HG03139 (cell line): Measurements from ENCODE around the gene THSD7B.
"Not testable (repeated sequence)": the region's sequence is repeated elsewhere in the genome, so short reads cannot be mapped to it uniquely, and the experiment has no call there.

Source experiments
- ATAC-seq: cut with Tn5 transposase; IDR thresholded peaks from one replicate; pipeline ENCODE4 v1.9.1; 2021; ENCODE audit not compliant: unreplicated experiment

Gene THSD7B

DNA sequence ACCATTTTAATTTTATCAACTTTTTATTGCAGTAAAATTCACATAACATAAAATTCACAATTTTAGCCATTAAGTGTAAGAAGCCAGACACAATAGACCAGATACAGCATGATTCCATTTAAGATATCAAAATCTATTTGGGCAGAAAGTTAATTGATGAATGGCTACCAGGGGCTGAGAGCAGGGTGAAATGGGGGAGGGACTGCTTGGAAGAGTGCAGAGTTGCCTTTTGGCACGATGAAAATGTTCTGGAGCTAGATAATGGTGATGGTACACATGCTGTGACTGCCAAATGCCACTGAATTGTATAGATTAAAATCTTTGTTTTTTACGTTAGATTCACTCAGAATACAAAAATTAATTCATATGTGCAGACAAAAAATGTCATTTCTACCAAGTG, 909.6 kb downstream of the THSD7B start:
- ATAC-seq = no peak

DNA sequence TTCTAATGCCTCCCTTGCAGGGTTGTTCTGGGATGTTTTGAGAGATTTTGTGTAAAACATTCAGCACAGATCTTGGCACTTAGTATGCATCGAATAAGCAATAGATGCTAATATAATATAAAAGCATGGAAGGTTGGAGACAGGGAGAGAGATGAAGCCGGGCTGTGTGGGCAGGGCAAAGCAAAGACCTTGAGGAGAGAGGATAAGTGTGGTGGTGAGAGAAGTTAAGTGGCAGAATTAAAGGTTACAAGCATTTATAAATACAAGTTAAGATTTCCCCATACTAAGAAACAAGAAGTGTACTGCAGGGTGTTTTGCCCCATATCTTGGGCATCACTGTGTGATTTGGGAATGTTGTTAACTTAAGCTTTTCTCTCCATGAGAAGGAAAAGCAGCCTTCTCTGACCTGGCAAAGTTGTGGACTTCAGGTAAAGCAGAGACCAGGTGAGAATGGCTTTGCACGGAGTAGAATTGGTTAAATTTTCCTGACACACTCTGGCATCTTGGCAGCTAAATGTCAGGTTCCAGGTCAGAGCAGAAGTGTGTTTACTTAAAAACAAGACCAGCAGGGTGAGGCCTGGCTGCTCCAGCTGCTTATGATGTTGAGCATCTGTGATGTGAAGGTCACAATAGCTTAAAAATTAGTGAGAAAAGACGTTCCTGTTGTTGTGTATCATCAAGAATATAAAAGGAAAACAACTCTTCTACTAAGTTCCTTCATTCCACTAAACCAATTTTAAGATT, 910.4 kb downstream of the THSD7B start:
- ATAC-seq = no peak

DNA sequence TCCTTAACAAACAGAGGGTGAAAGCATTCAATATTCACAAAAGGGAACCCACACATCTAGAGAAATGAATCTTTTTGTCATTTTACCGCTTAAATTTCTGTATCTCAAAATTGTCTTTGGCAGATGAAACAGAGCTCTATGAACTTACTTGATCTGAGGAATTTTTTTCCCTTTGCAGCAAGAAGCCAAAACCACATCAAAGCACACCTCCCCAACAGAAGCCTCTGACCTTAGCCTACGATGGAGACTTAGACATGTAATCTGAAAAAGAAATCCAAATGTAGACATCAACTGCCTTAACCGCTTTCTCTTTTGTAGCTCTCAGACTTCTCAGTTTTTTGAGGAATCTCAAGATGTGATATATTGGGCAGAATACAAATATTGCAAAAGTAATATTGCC, 911.0 kb downstream of the THSD7B start:
- ATAC-seq = no peak

DNA sequence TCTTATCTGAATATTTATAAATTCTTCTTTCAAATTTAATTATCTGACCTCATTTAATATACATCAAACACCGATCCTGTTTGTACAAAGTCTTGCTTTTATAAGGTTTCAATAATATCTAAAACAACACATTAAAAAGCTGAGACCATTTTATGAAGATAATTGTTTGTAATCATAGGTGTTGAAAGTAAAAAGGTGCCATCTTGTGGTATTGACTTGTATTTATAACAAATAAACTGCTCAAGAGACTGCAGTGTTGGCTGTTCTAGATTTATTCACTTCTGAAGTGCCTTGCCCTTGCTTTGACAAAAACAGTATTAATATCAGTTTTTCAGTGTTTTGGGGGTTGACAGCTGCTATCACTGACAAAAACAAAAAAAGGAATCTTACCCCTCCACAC, 912.1 kb downstream of the THSD7B start:
- no peak for ATAC-seq

DNA sequence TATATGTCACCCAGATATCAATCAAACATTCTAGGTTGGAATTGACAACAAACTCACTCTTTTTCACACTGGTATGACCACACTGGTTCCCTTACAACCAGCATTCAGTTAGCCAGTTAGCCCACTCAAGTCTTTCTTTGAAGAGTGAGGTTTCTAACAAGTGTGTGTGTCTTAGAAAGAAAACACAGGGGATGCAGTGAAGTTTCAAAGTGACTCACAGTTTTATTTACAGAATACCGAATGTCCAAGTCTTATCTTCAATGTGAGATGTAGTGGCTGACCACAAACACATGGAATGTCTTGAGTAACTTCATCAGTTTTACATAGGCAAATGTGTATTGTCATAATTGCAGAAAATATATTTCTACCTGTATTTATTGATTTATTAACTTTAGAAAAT, 924.2 kb downstream of the THSD7B start:
- ATAC-seq = no peak

DNA sequence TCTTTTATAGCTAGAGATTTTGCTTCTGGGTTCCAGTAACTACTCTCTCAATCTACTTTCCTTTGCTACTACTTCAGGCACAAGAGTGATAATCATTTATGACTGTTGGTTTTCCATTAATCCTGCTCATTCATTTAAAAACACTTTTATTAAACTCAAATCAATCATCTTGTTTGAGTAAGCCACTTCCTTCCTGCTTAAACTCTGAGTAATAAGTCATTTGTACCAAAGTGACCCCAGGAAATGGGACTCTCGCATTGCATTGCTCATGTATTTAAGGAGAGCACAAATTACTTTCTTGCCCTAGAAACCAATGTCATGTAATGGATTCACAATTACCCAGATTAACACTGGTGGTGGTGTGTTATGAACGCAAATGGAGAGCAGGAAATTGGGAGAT, 928.2 kb downstream of the THSD7B start:
- ATAC-seq = peak; percentile 68

DNA sequence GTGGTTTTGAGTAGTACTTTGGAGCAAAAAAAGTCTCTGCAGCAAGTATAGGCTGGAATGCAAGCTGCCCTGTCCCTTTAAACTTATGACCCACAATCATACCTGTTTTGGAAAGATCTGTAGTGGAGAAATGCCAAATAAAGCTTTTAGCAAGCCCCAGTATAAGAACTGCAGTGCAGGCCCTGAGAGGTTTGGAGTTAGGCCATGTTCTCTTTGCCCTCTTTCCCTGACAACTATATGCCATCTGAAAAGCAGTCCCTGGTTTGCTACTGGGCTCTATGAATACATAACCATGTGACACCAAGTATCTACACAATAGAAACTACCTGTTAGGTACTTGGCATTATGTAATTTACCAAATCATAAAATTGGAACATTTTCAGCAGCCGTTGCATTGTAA, 931.6 kb downstream of the THSD7B start:
- no peak for ATAC-seq

DNA sequence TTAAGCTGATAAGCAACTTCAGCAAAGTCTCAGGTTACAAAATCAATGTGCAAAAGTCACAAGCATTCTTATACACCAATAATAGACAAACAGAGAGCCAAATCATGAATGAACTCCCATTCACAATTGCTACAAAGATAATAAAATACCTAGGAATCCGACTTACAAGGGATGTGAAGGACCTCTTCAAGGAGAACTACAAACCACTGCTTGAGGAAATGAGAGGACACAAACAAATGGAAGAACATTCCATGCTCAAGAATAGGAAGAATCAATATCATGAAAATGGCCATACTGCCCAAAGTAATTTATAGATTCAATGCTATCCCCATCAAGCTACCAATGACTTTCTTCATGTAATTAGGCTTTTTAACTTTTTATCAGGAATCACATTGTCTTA, 934.9 kb downstream of the THSD7B start:
- not testable (repeated sequence) for ATAC-seq

DNA sequence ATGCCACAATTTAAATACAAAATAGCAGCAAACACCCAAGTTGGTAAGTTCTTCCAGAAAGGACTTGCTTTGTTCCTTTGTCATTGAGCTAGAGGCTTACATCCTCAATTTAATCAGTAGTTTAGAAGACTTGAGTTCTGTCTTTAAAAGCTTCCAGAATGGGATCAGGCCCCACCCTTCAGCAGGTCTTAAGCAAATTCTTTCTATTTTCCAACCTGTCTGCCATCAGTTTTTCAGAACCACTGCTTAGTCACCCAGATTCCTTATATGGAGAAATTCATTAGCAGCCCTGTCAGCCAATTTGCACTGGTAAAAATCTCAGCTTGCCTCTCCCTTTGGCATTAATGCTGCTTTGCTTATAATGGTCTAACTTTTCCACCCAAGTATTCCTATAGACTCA, 935.3 kb downstream of the THSD7B start:
- no peak for ATAC-seq

DNA sequence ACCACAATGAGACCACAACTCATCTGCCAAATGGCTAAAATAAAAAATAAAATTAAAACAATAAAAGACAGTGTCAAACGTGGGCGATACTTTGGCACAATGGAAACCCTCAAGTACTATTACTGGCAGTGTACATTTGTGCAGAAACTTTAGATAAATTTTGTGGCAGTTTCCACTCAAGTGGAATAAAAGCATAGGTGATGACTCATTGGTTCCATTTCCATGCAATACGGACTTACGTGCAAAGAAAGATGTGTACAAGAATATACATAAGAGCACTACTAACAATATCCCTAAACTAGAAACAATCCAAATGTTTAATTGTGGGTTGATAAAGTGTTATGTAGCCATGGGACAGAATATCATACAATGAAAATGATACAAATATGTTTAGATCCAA, 940.0 kb downstream of the THSD7B start:
- ATAC-seq = no peak

DNA sequence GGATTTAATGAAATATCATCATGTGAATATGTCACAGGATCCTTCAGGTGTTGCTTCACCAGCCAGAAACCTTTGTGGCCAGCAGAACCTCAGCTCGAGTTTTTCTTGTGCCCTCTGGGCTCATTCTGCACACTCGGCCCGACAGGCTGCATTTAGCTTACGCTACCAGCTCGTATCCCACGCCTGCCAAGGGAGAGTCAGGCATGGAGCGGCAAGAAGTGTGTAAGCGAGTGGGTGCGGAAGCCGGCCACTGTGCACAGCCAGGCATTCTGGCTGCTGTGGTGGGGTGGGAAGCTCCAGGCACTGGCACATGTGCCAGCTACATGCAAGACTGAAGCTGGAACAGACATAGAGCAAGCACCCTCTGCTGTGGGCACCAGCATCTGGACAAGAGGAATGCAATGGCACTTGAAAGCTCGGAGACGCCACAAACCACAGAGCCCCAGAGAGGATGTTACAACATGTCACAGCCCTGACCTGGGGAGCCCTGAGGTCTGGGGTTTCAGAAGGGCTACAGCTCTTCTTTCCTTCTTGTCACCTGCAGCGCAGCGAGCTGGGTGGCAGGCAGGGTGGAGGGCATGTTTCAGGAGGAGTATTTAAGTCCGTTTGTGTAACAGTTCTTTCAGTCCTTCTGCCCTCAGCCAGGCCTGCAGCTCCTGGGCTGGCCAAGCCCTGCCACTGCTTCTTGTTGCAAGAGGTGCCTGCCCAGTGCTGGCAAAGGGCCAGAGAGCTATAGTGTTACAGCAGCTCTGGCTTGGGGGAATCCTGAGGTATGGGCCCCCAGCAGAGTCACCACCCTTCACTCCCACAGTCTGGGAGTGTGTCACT, 941.7 kb downstream of the THSD7B start:
- no peak for ATAC-seq

DNA sequence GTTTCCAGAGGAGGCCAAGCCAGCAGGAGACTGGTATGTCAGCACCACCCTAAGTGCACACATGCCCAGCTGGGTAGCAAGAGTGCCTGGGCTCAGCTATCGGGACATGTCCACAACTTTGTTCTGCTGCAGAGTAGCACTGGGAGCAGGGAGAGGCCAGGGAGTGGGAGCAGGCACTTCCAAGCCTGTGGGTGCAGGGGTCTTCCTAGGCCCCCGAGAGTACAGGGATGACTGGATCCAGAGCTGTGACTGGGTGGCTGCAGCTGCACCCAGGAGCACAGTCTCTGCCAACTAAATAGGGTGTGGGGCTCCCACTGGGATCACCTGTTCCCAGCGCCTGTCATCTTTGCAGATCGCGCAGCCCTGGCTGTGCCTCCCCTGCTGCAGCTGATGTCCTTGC, 943.0 kb downstream of the THSD7B start:
- no peak for ATAC-seq

DNA sequence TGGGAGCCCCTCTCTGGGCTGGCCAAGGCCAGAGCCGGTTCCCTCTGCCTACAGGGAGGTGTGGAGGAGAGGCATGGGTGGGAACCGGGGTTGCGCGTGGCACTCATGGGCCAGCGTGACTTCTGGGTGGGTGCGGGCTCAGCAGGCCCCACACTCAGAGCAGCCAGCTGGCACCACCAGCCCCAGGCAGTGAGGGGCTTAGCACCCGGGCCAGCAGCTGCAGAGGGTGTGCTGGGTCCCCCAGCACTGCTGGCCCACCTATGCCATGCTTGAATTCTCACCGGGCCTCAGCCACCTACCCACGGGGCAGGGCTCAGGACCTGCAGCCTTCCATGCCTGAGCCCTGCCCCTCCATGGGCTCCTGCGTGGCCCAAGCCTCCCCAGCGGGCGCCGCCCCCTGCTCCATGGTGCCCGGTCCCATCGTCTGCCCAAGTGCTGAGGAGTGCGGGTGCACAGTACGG, 950.4 kb downstream of the THSD7B start:
- no peak for ATAC-seq

DNA sequence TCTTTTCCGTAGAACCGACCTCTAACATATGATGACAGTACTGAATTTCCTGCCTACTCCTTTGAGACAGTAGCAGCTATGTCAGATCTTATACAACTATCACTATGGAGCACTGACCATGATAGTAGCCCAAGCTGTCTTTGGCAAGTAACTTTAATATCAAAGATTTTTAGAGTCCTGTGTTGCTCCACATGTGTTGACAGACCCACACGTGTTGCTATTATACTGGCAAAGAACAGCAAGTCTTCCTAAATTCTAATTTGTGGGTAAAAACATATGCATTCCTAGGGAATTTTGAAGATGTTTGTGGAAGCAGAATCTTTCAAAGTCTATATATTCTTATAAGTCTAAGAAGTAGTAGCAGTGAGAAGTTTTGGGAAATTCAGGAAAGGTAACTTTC, 953.4 kb downstream of the THSD7B start:
- ATAC-seq = no peak

DNA sequence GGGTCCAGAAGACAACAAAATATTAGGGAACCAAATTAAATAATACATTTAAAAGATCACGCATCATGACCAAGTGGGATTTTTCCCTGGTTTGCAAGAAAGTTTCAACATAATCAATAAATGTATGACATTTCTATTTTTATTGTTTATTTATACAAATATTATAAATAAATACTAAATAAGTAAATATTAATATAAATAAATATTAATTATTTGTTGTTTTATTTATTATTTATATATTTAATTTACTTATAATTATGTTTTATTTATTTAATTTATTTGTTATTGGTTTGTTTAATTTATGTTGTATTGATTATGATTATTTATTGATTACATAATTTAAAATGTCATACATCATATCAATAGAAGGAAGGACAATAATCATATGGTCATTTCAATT, 956.4 kb downstream of the THSD7B start:
- no peak for ATAC-seq

DNA sequence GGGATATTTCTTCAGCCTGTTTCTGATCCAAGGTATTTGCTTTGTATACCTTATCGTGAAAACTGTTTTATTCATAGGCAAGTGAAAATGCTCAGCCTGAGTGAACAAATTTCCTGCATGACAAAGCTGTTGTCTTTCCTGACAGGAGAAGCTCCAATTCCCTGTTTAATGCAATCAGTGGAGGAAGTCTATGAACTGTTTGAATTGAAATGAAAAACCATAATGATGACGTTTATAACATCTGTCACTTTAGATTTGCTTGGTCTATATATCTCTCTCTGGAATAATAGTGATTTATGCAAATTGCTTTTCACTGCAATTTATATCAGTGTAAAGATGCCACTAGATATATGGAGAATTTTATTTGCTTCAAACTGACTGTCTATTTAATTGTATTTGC, 959.6 kb downstream of the THSD7B start:
- no peak for ATAC-seq
